ENCODE data around the gene GLIS1.

The GLIS1 gene

DNA sequence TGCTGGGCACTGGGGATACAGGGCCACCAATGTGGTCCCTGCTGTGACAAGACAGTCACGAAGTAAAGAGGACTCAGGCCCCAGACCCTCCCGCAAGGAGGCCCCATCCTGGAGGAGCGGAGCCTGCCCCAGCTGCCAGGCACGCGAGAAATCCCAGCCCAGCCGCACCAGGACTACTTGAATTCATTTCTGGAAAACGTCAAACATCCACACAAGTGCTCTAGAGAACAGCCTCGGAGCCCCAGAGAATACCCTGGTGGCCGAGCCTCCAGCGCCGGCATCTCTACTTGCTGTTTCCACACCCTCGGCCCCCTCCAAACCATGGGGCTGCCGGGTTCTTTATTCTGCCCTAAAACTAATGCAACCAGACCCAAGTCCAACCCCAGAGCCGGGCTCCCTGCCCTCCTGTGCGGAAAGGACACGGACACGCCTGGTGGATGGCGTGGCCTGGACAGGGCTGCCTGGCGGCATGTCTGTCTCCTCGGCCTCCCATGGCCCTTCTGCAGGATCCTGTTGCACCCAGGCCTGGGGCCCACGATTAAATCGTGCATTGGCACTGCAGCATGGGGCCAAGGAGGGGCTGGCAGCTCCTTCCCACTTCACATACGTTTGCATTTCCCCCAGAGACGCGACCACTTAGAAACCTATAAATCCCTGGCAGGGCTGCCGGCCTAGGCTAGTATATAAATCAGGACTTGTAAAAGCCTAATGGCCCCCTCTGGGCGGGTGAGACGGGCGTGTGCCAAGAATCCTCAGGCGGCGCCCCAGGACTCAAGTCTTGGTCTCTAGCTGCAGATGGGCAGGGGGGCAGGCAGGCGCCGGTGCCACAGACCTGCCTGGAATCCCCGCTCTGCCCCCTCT, 238.5 kb downstream of the GLIS1 start:
- no peak for DNase-seq

- DNase-seq = no peak
Measured at GRCh38 chr1:53499257-53500203, 239.4 kb downstream of the GLIS1 start.

DNA sequence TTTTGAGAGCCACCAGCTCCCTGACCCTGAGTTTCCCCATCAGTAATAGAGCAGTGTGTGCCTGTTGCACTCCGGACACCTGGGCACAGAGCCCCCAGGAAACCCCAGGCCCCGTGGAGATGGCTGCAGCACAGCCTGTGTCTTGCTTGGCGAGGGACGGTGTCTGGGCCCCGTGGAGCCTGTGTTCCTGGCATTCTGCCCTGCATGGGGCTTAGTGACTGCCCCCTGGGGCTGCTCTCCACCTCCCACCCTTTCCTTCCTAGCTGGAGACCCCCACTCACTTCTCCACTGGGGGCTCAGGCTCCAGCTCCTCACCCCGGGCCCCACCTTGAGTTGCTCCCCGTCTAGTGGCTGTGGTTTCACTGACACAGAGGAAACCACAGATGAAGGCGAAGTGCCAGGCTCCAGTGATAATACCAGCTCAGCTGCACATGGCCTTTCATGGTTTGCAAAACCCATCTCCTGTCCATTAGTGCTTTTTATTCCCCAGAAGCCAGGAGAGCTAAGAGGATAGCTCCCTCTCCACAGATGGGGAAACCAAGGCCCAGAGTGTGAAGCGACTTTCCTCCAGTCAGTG, 240.3 kb downstream of the GLIS1 start:
- DNase-seq = no peak

DNA sequence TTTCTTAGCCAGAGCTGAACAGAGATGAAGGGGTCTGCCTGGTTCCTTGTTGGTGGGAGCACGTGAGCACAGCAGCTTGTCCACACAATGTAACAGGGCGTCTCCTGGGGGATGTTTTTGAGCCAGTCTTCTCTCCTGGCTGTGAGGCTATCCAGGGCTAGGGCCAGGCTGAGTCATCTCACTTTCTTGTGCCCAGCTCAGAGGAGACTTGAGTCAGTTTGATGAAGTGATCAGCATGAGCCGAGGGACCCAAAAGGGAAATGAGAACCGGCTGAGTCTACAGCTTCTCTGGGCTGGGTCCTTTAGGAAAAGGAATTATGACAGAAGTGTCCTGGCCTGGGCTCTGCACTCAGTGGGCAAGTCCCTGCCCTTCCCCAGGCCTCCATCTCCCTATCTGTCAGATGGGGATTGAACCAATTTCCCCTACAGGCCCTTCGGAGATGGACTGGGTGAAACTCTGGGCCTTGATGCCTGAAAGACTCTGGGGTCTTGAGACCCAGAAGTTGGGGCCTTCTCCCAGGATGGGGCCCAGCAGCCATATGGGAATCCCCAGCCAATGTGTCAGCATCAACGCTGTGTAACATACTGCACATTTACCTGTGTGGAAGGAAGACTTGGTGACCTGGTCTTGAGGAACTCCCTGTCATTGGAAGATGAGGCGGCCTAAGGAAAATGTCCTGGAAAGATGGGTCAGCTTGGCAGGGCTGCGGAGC, 243.2 kb downstream of the GLIS1 start:
- DNase-seq = no peak

DNA sequence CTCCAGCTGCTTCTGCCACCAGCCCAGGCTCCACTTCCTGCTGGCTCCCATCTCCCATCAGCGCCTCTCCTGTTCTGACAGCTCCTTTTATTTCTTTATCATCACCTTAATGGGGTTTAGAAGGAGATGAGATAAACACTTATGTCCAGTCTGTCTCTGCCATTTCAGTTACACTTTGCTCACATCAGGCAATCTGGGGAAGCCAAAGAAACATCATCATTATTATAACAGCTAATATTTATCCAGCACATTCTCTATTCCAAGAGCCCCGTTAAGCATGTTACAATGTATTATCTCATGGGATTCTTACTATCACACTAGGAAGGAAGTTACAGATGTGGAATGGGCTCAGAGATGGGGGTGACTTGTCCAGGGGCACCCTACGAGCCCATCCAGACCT, 248.6 kb downstream of the GLIS1 start:
- DNase-seq = no peak

DNA sequence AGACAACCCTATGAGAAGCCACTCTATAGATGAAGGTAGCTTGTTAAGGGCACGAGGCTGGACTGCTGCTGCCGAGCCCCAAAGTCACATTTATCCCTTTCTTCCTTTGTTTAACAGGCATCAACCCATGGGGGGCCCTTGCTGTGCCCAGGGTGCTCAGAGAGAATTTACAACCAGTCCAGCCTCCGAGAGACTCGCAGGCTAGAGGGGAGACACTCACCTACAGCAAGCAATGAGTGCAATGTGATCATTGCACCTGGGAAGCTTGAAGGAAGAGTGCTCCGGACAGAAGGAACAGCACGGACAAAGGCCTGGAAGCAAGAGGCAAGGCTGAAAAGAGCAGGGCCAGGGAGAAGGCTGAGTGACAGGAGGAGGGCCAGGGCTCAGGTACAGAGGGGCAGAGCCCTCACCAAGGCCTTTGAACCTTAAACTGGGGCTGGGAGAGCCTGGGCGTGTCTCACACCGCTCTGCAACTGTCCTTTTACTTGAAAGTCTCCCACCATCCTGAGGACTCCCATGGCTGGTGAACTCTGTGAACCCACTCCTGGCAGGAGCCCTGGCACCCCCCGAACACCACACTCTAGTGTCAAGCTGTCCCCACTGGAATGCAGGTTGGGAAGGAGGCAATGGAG, 252.5 kb downstream of the GLIS1 start:
- no peak for DNase-seq

DNA sequence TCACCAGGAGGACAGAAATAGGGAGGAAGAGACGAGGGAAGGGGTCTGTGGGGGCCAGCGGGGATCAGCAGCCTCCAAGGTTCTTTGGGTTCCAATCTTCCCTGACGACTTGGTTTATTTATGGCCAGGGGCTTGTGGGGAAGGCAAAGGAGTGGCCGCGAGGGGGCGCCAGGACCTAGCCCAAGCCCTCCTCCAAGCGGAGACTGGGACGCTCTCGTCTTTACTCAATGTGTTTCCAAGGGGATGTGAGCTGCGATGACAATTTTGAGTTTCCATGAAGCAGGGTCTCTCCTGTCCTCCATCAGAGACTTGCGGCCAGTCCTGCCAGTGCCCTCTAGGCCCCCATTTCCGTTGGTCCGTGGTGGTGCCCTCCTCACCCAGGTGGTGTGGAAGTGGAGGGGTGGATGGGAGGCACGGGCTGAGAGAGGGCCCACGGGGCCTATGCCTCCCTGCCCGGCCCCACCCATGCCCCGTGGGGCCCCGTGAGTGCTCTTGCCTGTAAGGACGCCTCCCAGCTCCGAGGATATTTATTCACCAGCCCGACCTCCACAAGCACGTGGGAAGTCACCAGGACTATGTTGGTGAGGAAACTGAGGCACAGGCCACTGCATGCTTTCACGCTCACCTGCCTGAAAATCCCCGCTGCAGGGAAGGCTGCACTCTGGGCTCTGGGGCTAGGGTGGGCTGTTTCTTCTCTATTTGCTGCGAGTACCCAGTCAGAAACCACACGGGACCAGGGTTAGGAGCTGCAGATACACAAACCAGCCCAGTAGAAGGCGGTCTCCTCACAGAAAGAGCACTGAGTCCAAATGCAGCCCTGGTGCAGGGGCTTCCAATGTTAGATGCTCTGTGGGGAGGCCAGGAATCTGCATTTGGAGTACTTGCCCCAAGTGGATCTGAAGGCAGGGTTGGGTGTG, 253.2 kb downstream of the GLIS1 start:
- peak; percentile 87 for DNase-seq

GRCh38 chr1:53484705-53485477, 254.1 kb downstream of the GLIS1 start:
- no peak for DNase-seq

DNA sequence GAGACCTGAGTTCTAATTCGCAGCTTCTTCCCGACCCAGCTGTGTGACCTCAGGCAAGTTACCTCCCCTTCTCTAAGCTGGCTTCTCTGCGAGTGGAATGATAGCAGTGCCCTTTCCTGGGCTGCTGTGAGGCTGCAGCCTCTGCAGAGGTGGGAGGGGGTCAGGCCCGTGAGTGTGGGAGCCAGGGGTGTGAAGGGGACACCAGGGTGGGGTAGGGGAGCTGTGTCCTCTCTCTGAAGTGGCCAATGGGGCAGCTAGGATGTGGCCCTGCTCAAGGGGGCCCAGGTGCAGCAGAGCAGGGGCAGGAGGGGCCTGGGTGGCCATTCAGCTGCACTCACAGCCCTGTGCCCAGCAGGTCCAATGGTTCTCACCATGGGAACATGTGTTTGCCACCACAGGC, 255.3 kb downstream of the GLIS1 start:
- no peak for DNase-seq

- no peak for DNase-seq
Measured at GRCh38 chr1:53483170-53483569, 255.8 kb downstream of the GLIS1 start.

DNA sequence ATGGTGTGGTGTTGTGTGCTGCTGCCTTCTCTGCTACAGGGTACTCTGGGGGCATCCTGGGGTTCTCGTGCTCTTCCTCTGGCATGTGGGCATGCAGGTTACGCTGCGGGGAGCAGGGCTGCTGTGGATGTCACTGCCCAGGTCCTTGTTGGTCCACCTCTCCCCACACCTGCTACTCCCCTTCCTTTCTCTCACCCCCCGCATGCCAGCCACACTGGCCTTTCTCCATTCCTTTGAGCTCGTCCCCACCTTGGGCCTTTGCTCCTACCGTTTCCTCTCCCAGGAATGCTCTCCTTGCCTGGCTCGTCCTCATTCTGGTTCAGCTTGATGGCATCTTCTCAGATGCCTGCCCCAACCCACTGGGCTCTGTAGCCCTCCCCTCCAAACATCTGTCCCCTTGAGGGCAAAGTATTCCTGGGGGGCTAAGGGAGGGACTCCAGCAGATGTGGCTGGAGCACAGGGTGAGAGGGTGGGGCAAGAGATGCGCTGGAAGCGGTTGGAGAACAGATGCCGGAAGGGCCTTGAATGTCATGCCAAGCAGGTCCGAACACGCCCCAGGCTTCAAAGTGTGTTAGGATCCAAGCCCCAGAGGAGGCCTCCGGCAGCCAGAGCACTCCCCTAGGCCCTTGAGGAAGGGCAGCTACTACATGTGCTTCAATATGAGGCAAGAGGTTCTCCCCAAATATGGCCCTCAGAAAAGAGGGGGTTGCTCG, 256.4 kb downstream of the GLIS1 start:
- no peak for DNase-seq

DNA sequence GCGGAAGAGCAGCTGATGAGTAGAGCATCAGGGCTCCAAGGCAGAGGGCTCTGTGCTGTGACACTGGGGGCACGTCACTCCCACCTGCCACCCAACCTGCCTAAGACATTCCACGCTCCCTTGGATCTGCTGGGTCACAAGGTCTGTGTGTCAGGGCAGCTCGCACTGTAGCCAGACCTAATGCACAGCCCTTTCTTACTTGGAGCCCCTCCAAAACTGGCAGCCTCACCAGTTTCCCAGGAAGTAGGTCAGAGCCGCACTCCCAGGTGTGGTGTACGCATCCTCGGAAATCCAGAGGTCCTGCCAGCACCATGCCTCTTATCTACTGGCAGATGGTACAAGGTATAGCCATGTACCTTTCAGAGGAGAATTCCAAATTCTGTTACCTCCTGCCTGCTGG, 257.5 kb downstream of the GLIS1 start:
- DNase-seq = no peak

DNA sequence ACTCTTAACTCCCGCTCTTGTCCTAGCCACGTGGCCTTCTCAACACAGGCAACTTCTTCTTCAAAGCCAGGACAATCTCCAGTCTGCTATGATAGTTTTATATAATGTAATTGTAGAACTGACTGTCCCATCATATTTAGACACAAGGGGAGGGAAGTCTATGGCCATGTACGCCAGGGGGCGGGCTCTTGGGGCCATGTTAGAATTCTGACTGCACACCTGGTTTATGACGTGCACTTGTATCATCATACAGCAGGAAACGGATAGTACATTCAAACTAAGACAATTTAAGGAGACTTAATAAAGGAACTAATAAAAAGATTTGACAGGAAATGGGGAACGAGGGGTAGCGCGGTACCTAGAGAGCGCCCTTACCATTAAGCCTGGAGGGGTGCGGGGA, 258.3 kb downstream of the GLIS1 start:
- no peak for DNase-seq

DNA sequence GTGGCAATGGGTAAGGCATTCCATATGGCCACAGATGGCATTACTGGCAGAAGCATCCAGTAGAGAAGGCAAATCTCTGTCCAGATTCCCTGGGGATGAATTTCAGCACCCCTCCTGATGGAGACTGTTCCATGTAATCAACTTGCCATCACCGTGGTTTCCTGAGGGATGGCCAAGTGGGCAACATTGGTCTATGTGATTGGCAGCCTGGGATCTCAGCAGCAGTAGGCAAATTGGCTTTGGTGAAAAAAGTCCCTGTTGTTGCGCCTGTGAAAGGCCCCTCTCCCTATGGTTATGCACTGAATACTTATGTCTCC, 260.5 kb downstream of the GLIS1 start:
- DNase-seq = no peak

DNA sequence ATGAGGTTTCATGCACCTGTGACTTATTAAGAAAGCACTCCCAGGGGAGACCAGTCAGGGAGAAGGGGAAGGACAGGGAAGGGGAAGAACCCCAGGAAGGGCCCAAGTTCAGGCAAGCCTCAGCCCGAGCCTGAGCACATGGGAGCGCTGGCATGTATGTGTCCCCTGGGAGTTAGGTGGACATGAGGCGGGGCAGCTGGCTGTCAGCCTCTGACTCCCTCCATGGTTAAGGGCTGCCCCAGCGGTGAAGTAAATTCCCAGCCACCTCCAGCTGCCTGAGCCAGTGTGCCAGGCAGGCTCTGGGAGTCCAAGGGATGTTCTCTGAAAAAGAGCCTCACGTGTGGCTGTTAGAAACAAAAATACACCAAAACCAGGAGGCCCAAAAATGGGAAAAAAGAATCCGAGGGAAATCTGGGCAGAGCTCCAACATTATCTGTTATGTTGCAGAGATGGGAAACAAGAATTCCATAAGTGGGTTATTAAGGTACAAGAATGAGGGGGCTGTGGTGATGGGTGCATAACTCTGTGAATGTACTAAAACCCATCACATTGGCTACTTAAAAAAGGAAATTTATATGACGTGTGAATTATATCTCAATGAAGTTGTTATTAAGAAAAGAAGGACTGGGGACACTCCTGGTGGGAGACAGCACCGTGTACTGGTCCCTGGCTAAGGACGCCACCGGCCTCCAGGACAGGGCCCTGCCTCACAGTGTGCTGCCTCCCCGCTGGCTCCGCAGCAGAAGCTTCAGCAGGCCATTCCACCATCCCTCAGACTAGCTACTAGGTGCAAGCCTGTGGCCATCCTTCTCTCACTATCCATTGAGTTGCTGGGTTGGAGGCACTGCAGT, 261.1 kb downstream of the GLIS1 start:
- no peak for DNase-seq

- DNase-seq = no peak
Measured at GRCh38 chr1:53476579-53476978, 262.4 kb downstream of the GLIS1 start.

DNA sequence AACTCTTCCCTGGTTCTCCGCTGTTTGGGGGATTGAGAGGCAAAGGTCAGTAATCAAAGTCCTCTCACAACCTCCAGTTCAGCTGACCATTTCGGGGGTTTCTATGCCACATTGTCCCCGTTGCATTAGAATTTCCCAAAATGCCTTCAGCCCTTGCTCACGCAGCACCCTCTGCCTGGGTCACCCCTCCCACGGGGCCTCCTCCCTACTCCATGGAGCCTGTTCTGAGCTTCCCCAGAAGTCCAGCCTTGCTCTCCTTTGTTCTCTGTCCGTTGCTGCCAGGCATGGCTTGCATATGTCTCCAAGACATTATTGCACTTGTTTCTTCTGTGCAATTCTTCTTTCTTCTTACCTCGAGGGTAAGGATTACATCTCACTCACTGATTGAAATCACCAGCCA, 263.3 kb downstream of the GLIS1 start:
- DNase-seq = no peak

DNA sequence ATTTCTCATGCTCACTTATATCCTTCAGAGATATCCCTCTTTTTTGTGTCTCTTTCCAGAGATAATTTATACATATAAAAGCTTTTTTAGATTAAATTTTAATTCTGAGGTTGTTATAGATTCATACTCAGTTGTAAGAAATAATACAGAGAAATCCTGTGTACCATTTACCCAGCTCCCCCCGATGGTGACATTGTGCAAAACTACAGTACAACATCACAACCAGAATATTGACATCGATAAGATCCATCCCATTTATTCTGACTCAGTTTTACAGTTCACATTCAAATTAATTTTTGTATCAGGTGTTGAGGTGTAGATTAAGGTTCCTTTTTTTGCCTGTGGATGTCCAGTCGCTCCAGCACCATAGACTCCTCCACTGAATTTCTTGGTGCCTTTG, 265.5 kb downstream of the GLIS1 start:
- DNase-seq = no peak

DNA sequence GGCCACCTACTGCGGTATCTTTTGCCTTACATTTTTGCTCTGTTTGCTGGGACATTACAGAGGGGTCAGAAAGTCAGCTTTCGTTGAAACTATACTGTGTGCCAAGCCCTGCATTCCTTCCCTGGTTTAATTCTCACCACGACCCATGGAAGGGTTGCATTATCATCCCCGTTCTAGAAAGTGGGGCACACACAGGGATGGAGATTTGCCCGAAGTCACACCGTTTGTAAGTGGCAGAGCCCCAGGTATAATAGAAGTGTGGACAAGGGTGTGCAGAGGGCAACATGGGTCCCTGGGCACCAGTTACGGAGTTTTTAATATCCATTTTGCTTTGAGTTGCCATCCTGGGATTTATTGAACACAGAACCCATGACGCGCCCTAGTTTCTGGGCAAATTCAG, 268.0 kb downstream of the GLIS1 start:
- no peak for DNase-seq

All from right hindlimb (tissue), 1 donor.